GM12872 (cell line): ENCODE data around the gene RSPH1.

Source experiments
- TF ChIP-seq, protein P1 (sequence below): IDR thresholded peaks from 3 replicates; pipeline ENCODE4 v1.5.1; 2011; ENCODE audit warnings: low read depth, mild to moderate bottlenecking, low read length, moderate library complexity; ENCODE audit not compliant: insufficient read depth

The RSPH1 gene

DNA sequence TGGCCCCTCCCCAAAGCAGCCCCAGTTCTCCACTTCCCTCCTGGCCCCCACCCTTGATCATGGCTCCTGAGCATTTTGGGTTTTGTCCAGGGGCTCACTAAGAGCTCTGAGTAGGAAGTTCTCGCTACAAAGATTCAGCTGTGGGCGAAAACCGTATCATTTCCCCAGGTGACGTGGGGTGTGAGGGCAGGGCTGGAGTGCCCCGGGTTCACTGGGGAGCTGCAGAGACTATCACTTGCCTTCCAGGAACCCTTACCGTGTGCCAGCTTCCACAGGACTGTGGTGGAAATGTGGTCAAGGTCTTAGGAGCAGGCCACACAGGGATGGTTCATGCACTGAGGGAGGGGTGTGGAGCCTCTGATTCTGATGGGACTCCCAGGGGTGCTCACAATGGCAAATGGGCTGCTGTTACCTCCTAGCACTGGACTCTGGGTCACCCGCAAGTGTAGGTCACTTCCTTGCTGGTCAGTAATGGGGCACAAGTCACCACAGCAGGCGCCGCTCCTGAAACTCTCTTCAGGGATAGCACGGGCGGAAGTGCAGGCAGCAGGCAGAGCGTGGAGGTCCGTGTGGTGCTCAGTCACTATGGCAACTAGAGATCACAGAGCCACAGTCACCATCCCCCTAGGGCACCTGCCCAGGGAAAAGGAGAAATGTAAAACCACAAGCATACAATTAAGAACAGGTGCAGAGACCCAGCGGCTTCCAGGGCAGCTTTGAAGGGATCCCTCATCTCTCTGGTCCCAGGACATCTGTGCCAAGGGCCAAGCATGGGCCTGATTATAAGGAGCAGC is 35.4 kb downstream of the RSPH1 start:
- TF ChIP-seq, protein P1, sequence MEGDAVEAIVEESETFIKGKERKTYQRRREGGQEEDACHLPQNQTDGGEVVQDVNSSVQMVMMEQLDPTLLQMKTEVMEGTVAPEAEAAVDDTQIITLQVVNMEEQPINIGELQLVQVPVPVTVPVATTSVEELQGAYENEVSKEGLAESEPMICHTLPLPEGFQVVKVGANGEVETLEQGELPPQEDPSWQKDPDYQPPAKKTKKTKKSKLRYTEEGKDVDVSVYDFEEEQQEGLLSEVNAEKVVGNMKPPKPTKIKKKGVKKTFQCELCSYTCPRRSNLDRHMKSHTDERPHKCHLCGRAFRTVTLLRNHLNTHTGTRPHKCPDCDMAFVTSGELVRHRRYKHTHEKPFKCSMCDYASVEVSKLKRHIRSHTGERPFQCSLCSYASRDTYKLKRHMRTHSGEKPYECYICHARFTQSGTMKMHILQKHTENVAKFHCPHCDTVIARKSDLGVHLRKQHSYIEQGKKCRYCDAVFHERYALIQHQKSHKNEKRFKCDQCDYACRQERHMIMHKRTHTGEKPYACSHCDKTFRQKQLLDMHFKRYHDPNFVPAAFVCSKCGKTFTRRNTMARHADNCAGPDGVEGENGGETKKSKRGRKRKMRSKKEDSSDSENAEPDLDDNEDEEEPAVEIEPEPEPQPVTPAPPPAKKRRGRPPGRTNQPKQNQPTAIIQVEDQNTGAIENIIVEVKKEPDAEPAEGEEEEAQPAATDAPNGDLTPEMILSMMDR: no peak

DNA sequence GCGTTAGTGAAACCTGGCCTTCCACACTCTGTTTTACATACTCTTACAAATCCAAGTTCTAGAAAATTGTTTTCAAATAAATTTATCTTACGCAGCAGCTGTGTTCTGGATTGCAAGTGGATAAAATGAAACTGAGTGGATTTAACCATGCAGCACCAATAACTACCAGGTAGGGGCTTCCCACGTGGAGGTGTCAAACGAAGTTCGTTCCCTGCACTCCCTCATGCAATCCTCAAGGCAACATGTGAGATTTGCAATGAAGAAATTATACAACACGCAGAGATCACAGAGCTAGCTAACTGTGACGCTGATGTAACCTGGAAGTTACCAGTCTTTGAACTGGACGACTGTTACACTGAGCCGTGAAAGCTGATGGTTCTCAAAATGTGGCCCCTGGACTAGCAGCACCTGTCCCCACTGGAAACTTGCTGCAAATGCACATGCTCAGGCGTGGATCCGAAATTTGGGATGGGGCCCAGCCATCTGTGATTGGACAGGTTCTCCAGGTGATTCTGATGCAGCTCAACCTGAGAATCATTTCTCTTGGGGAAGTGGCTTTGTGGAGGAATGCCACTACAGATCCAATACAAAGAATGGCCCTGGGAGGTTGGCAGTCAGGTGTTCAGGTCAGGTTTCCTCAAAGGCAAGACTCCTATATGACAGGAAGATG is 36.3 kb downstream of the RSPH1 start:
- TF ChIP-seq, protein P1: no peak

DNA sequence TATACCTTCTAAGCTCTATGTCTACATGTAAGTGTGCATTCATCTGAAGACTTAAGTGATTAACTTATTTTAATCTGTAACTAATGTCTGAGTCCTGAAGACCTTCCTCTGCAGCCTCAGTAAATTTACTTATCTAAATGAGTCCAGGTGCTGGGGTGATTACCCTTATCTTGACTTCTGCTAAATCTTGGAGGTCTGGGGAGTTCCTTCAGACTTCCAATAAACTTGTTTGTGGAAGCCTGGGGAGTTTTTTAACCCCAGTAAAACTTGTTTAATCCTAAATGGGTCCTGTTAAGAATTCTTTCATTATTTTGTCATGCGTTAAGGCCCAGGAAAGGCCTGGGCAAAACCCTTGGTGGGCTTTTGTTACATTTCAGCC is 37.0 kb downstream of the RSPH1 start:
- TF ChIP-seq, protein P1: no peak

DNA sequence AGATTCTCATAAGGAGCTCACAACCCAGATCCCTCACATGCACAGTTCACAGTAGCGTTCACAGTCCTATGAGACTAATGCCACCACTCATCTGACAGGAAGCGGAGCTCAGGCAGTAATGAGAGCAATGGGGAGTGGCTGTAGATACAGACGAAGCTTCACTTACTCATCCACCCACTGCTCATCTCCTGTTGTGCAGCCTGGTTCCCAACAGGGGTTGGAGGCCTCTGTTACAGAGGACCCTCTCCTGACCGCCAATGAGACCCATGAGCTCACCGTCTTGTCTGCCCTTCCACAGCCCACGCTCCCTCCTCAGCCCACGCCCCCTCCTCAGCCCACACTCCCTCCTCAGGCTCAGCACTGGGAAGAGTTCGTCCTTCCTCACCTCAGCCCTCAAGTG is 39.6 kb downstream of the RSPH1 start:
- TF ChIP-seq, protein P1: no peak

DNA sequence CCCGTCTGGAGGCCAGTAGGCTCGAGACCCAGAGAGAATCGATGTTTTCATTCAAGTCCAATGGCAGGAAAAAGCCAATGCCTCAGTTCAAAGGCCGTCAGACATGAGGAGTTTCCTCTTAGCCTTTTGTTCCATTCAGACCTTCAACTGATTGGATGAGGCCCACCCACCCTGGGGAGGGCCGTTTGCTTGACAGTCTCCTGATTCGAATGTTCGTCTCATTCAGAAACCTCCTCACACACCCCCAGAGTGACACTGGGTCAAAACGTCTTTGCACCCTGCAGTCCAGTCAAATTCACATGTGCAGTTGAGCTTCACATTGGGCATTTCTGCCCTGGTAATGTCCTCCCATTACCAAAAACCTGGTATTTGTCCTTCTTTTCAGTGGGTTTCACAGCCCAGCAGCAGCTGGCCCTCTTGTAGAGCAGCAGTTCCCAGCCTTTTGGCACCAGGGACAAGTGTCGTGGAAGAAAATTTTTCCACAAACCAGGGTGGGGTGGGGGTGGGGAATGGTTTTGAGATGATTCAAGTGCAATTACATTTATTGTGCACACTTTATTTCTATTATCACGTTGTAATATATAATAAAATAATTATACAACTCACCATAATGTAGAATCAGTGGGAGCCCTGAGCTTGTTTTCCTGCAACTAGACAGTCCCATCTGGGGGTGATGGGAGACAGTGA is 40.1 kb downstream of the RSPH1 start:
- TF ChIP-seq, protein P1: no peak

DNA sequence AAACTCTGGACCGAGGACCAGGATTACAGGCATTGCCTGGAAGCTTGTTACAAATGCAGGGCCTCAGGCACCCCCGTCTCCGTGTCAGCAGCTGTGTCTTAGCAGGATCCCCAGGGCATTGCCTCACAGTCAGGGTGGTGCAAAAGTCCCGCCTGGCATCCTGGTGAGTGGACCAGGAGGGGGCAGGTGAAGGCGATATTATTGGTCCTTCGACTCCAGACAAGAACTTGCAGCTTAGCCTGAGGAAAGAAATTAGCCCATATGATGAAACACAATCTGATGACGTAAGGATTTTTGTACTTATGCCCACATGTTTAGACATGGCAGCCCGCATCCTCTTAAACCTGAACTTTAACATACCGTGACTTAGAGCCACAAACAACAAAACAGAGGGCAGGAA is 40.8 kb downstream of the RSPH1 start:
- TF ChIP-seq, protein P1: no peak

DNA sequence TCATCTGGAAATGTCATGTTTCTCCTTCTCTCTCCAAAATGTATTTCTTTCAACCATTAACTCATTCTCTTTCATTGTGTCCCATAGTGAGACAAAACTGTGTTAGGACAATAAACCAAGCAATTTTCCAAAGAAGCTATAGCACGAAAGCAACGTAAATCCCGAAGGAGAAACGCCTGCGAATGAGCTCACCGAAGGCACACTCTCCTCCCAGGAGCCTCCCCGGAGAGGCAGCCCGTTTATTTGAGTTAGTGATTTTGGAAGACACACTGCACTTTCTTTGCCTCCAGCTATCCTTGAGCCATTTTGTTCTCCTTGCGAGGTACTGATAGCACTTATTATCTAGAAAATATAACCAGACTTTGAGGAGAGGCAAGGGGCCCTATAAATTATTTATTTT is 41.2 kb downstream of the RSPH1 start:
- TF ChIP-seq, protein P1: no peak
